ENCODE results near the gene IGLL5.

Gene IGLL5

DNA sequence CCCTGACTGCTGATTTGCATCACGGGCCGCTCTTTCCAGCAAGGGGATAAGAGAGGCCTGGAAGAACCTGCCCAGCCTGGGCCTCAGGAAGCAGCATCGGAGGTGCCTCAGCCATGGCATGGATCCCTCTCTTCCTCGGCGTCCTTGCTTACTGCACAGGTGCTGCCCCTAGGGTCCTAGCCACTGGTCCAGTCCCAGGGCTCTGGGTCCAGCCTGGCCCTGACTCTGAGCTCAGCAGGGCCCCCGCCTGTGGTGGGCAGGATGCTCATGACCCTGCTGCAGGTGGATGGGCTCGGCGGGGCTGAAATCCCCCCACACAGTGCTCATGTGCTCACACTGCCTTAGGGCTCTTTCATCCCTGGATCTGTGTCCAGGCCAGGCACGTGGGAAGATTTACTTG, 7.0 kb upstream of the IGLL5 start:
- H3K4me1 ChIP-seq (ENCODE audit: low read length), result no peaks in the 10 kb centered on the region
- no peaks in the 10 kb centered on the region for H3K79me2 ChIP-seq (ENCODE audit: low read length)

DNA sequence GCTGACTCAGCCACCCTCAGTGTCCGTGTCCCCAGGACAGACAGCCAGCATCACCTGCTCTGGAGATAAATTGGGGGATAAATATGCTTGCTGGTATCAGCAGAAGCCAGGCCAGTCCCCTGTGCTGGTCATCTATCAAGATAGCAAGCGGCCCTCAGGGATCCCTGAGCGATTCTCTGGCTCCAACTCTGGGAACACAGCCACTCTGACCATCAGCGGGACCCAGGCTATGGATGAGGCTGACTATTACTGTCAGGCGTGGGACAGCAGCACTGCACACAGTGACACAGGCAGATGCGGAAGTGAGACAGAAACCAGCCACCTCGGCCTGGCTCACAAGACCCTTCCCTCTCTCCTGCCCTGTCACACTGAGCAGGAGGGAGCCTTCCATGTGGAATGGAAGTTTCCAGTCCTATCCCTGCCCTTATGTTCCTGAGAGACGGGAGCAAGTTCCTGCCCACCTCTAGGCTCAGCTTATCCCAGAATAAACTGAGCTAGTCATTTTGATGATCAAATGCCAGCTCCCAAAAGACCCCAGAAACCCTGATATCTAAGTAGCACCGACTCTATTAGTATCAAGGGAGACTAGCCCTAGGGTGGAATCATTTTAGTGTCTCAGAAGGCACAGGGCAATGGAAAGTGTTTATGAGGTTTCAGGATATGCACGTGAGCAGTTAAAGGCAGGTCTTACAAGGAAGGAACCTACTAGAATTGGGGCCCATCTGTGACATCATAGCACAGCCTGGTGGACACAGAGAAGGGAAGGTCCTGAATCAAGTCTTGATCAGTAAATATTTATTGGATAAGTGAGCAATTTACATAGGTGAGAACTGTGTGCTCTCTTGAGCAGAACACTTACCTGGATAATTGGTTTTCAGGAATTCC, 6.3 kb upstream of the IGLL5 start:
- H3K36me3 ChIP-seq (replicated peaks; ENCODE audit: low read depth, low read length), result no peaks in the 10 kb centered on the region

More for the DNA sequence above, 7.0 kb upstream of the IGLL5 start:
- Histone ChIP-seq H3K9ac (ENCODE audit: low read length) (no peak overlapping the region), H2AFZ (ENCODE audit: low read depth, low read length) (no peak overlapping the region), H3K36me3 (replicated peaks; ENCODE audit: low read depth, low read length) (no peaks in the 10 kb centered on the region), H3K27ac (ENCODE audit: low read length) (no peak overlapping the region), H3K4me3 (ENCODE audit: low read length) (no peak overlapping the region), H4K20me1 (ENCODE audit: insufficient read depth, low read length) (no peaks in the 10 kb centered on the region), H3K4me2 (ENCODE audit: low read length) (no peak overlapping the region), H3K27me3 (ENCODE audit: low read depth, low read length) (no peaks in the 10 kb centered on the region), H3K9me3 (ENCODE audit: insufficient read depth, low read length) (no peaks in the 10 kb centered on the region)
- no peak for TF ChIP-seq EZH2phosphoT487 (IDR thresholded peaks at IDR 0.05; ENCODE audit: low read depth)
- TF ChIP-seq, protein P1, sequence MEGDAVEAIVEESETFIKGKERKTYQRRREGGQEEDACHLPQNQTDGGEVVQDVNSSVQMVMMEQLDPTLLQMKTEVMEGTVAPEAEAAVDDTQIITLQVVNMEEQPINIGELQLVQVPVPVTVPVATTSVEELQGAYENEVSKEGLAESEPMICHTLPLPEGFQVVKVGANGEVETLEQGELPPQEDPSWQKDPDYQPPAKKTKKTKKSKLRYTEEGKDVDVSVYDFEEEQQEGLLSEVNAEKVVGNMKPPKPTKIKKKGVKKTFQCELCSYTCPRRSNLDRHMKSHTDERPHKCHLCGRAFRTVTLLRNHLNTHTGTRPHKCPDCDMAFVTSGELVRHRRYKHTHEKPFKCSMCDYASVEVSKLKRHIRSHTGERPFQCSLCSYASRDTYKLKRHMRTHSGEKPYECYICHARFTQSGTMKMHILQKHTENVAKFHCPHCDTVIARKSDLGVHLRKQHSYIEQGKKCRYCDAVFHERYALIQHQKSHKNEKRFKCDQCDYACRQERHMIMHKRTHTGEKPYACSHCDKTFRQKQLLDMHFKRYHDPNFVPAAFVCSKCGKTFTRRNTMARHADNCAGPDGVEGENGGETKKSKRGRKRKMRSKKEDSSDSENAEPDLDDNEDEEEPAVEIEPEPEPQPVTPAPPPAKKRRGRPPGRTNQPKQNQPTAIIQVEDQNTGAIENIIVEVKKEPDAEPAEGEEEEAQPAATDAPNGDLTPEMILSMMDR (IDR thresholded peaks at IDR 0.05; ENCODE audit: low read depth, low read length), result no peak

DNA sequence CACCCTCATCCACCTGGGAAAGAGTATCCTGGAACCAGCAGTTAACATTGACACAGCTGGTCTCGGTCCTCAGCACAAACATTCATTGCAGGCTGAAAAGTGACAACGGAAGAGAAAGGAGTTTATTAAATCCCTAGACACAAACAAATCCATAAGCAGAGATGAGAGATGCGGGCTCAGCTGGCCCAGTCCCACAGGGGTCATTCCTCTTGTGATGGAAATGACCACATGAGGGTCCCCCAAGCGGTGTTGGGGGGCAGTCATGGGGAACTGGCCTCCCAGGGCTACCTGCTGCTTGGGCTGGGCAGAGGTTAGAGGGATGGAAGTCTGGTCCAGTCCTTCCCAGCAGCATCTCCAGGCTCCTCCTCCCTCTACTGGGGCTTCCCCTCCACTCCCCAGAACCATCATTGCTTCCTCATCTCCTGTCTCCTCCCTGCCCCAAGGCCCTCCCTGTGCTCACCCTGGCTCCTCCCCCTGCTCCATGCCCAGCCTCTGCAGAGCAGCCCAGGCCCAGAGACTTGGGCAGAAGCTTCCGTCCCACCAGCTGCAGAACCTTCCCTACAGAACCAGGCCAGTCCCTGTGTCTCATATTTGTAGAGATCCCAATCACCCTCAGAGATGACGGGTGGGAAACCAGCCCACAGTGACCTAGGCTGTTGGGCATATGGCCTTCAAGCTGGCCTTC, 5.4 kb upstream of the IGLL5 start:
- Histone ChIP-seq H3K4me2 (ENCODE audit: low read length) (no peak overlapping the region), H3K79me2 (ENCODE audit: low read length) (no peaks in the 10 kb centered on the region), H4K20me1 (ENCODE audit: insufficient read depth, low read length) (no peaks in the 10 kb centered on the region), H3K4me3 (ENCODE audit: low read length) (no peak overlapping the region), H3K9ac (ENCODE audit: low read length) (no peak overlapping the region), H3K27ac (ENCODE audit: low read length) (no peak overlapping the region), H3K27me3 (ENCODE audit: low read depth, low read length) (no peaks in the 10 kb centered on the region), H2AFZ (ENCODE audit: low read depth, low read length) (no peak overlapping the region), H3K4me1 (ENCODE audit: low read length) (no peaks in the 10 kb centered on the region), H3K36me3 (replicated peaks; ENCODE audit: low read depth, low read length) (no peaks in the 10 kb centered on the region), H3K9me3 (ENCODE audit: insufficient read depth, low read length) (no peaks in the 10 kb centered on the region)
- TF ChIP-seq, protein P1 (IDR thresholded peaks at IDR 0.05; ENCODE audit: low read depth, low read length), result no peak
- no peak for TF ChIP-seq EZH2phosphoT487 (IDR thresholded peaks at IDR 0.05; ENCODE audit: low read depth)

More for the DNA sequence above, 6.3 kb upstream of the IGLL5 start:
- no peak overlapping the region for H3K4me3 ChIP-seq (ENCODE audit: low read length)
- H3K4me1 ChIP-seq (ENCODE audit: low read length), result no peaks in the 10 kb centered on the region
- no peak overlapping the region for H3K4me2 ChIP-seq (ENCODE audit: low read length)
- no peak overlapping the region for H3K27ac ChIP-seq (ENCODE audit: low read length)
- no peak for TF ChIP-seq EZH2phosphoT487 (IDR thresholded peaks at IDR 0.05; ENCODE audit: low read depth)
- TF ChIP-seq, protein P1 (IDR thresholded peaks at IDR 0.05; ENCODE audit: low read depth, low read length), result no peak
- H3K79me2 ChIP-seq (ENCODE audit: low read length), result no peaks in the 10 kb centered on the region
- no peaks in the 10 kb centered on the region for H4K20me1 ChIP-seq (ENCODE audit: insufficient read depth, low read length)
- no peak overlapping the region for H2AFZ ChIP-seq (ENCODE audit: low read depth, low read length)
- H3K27me3 ChIP-seq (ENCODE audit: low read depth, low read length), result no peaks in the 10 kb centered on the region
- no peak overlapping the region for H3K9ac ChIP-seq (ENCODE audit: low read length)
- H3K9me3 ChIP-seq (ENCODE audit: insufficient read depth, low read length), result no peaks in the 10 kb centered on the region

DNA sequence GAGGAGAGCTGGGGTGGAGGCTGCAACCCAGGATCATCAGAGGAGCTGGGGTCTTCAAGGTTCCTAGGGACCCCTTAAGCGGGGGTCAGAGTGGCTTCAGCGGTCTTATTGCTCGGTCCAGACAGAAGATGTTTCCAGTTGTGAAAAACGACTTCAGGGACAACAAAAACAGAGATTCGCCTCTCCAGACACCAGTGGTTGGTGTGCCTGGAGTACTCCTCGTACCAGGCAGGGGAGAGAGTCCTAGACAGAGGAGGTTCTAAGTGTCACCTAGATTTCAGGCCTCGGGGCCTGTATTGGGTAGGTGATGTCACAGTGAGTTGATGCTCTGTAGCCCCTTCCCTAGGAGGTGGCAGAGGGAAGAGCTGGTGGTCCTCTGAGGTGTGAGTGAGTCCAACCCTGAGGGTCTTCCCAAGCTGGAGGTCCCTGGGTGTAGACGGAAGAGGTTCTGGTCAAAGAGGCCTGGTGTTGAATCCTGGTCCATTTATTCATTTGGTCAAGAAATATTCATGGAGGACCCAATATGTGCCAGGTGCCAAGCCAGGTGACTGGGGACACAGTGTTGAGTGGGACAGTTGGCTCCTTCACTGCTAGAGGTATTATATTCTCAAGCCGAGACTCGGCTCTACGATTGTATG, 4.4 kb upstream of the IGLL5 start:
- H3K9ac ChIP-seq (ENCODE audit: low read length), result no peak overlapping the region
- no peaks in the 10 kb centered on the region for H3K79me2 ChIP-seq (ENCODE audit: low read length)
- no peak overlapping the region for H2AFZ ChIP-seq (ENCODE audit: low read depth, low read length)
- H3K4me1 ChIP-seq (ENCODE audit: low read length), result no peaks in the 10 kb centered on the region
- TF ChIP-seq, protein P1 (IDR thresholded peaks at IDR 0.05; ENCODE audit: low read depth, low read length), result no peak
- no peak for TF ChIP-seq EZH2phosphoT487 (IDR thresholded peaks at IDR 0.05; ENCODE audit: low read depth)
- H3K36me3 ChIP-seq (replicated peaks; ENCODE audit: low read depth, low read length), result no peaks in the 10 kb centered on the region
- H3K27ac ChIP-seq (ENCODE audit: low read length), result no peak overlapping the region
- no peaks in the 10 kb centered on the region for H3K27me3 ChIP-seq (ENCODE audit: low read depth, low read length)
- no peak overlapping the region for H3K4me2 ChIP-seq (ENCODE audit: low read length)
- H3K9me3 ChIP-seq (ENCODE audit: insufficient read depth, low read length), result no peaks in the 10 kb centered on the region
- no peaks in the 10 kb centered on the region for H4K20me1 ChIP-seq (ENCODE audit: insufficient read depth, low read length)
- H3K4me3 ChIP-seq (ENCODE audit: low read length), result no peak overlapping the region
